GM21723 (cell line): ENCODE measurements around the gene ANTXRL.
"Not testable (repeated sequence)": the region's sequence is repeated elsewhere in the genome, so short reads cannot be mapped to it uniquely, and the experiment has no call there.

Experiments used
- ATAC-seq: cut with Tn5 transposase; IDR thresholded peaks from one replicate; pipeline ENCODE4 v1.9.1; 2021; ENCODE audit warnings: mild to moderate bottlenecking, moderate library complexity; ENCODE audit not compliant: unreplicated experiment

ANTXRL gene

GRCh38 chr10:46306516-46307184, 19.9 kb downstream of the ANTXRL start:
- ATAC-seq = no peak

GRCh38 chr10:46307281-46308112, 20.7 kb downstream of the ANTXRL start:
- no peak for ATAC-seq

- no peak for ATAC-seq
These were observed 21.3 kb downstream of the ANTXRL start for GRCh38 chr10:46308113-46308415.

GRCh38 chr10:46308666-46309450, 22.1 kb downstream of the ANTXRL start:
- no peak for ATAC-seq

- ATAC-seq = no peak
These were observed 22.8 kb downstream of the ANTXRL start for GRCh38 chr10:46309511-46310142.

GRCh38 chr10:46310143-46310514, 23.3 kb downstream of the ANTXRL start:
- ATAC-seq = no peak

GRCh38 chr10:46310851-46311250, 24.1 kb downstream of the ANTXRL start:
- no peak for ATAC-seq

- no peak for ATAC-seq
These were observed 24.7 kb downstream of the ANTXRL start for GRCh38 chr10:46311501-46311951.

- ATAC-seq = not testable (repeated sequence)
These were observed 25.2 kb downstream of the ANTXRL start for GRCh38 chr10:46311961-46312431.

GRCh38 chr10:46312953-46313352, 26.2 kb downstream of the ANTXRL start:
- no peak for ATAC-seq

GRCh38 chr10:46314071-46314470, 27.3 kb downstream of the ANTXRL start:
- no peak for ATAC-seq

GRCh38 chr10:46315071-46315860, 28.5 kb downstream of the ANTXRL start:
- not testable (repeated sequence) for ATAC-seq

- ATAC-seq = no peak
These were observed 30.6 kb downstream of the ANTXRL start for GRCh38 chr10:46317370-46317769.

- no peak for ATAC-seq
These were observed 31.1 kb downstream of the ANTXRL start for GRCh38 chr10:46317889-46318288.

- ATAC-seq = no peak
These were observed 32.0 kb downstream of the ANTXRL start for GRCh38 chr10:46318799-46319198.

- ATAC-seq = no peak
These were observed 32.6 kb downstream of the ANTXRL start for GRCh38 chr10:46319389-46319788.

GRCh38 chr10:46321770-46322169, 35.0 kb downstream of the ANTXRL start:
- ATAC-seq = no peak

GRCh38 chr10:46323176-46323575, 36.4 kb downstream of the ANTXRL start:
- ATAC-seq = no peak

GRCh38 chr10:46325021-46325420, 38.2 kb downstream of the ANTXRL start:
- ATAC-seq = no peak

GRCh38 chr10:46326066-46326465, 39.3 kb downstream of the ANTXRL start:
- ATAC-seq = no peak
